SKM-1 (cell line): ENCODE data around the gene ARL6IP4.

Experiments
- DNase-seq: peaks from one replicate; lab custom pipeline; 2025; ENCODE audit not compliant: unreplicated experiment; lab: John Stamatoyannopoulos, UW

ARL6IP4 gene

DNA sequence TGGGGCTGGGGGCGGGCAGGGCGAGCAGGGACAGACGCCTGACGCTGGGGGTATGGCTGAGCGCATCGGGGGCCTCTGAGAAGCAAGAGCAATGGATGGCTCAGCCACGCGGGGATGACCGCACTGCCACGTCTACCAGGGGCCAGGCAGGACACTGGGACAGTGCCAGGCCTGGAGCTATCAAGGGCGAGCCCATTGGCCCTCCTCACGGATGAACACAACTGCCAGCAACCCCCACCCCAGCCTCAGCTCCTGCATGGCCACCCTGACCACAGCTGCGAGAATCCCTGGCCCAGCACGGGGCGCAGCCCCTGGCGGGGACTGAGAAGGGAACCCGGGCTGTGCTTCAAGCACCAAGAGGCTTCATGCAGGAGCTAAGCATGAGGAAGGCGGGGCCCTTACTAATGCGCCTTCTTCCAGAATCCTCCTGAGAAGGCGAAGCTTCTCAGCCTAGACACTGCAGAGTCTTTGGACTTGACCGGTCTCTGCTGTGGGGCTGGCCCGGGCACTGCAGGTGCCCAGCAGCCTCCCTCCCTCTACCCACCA lies 9.5 kb downstream of the ARL6IP4 start:
- no peak for DNase-seq

DNA sequence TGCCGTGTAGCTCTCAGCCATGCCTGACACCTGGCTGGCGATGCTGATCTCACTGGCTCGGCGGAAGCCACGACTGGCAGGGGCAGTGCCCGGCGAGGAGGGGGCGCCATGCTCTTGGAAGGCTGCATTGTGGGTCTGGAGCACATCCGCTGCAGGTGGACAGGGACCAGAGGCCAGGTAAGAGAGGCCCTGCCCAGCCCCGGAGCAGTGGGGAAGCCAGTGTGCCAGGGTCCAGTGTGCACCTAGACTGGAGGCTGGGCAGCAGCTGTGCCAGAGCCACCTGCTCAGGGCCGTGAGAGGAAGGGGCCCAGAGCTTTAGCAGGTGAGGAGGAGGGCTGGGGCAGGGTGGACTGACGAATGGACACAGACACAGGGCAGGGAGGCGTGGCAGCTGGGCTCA lies 10.1 kb downstream of the ARL6IP4 start:
- no peak for DNase-seq

DNA sequence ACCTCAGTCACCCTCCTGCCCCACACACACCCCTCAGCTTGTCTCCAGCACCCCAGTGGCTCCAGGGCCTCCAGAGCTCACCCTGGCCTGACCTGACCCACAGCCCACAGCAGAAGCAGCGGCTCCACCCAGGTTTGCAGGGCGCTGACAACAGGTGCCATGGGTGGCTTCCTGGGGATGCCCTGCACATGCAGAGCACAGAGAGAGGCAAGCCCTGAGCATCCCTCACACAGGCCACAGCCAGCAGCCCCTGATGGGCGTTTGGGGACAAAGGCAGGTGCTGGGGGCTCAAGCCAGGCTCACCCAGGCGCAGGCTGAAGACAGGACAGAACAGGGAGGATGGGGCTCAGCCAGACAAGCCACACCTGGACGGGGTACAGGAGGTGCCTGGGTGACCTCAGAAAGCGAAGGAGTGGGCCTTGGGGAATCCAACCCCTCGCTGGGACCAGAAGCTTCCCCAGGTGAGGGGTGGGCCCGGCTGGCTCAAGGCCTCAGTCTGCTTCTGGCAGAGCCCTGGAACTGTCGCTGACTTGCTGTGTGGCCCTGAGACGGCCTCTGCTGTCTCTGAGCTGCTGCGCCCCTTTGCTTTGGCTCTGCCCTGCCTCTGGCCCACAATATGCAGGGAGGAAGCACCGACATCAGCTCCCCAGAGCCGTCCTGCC lies 10.6 kb downstream of the ARL6IP4 start:
- no peak for DNase-seq

GRCh38 chr12:122991623-122992275 lies 11.3 kb downstream of the ARL6IP4 start:
- no peak for DNase-seq

DNA sequence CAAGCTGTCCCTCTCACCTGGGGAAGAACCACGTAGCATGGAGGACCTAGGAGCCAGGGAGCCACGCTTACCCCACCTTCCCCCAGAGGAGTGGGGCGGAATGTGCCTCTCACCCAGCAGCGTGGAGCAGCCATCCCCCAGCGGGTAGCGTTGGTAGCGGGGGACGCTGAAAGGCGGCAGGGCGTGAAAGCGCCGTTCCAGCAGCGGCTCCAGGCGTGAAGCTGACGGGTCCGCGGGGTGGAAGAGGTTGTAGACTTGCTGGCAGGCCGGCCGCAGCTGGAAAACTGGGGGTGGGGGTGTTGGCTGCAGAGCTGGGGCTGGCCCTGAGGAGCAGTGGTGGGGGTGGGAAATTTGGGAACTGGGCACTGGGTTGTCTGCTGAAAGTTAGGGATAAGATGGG lies 11.9 kb downstream of the ARL6IP4 start:
- DNase-seq: no peak

GRCh38 chr12:122994140-122994675 lies 13.7 kb downstream of the ARL6IP4 start:
- no peak for DNase-seq

DNA sequence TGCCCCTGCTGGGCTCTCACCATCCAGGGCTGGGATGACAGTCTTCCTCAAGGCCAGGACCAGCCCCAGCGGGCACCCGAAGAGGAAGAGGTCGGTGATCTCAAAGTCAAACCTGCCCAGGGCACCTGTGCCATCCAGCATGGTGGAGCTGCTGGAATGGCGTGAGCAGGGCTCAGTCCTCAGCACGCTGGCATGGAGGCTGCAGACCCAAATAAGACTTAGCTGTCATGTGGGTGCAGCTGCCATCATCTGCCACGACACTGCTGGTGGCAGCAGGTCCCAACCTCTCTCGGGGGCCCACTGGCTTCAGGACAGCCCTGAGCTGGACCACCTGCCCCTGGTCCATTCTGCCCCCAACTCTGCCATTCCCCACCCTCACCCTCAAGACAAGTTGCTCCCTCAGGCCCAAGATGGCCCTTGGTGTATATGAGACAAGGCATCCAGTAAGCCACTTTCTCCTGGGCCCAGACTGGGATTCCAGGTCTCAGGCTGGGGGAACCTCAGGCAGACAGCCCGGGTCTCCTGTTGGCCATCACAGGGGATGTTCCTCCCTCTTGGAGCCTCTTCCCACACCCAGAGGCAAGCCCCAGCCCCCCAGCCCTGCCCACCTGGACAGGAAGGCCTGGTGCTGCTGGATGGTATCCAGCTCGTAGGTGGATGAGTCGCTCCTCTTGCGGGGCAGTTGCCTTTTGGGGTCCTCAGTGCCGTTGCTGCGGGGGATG lies 14.5 kb downstream of the ARL6IP4 start:
- no peak for DNase-seq

DNA sequence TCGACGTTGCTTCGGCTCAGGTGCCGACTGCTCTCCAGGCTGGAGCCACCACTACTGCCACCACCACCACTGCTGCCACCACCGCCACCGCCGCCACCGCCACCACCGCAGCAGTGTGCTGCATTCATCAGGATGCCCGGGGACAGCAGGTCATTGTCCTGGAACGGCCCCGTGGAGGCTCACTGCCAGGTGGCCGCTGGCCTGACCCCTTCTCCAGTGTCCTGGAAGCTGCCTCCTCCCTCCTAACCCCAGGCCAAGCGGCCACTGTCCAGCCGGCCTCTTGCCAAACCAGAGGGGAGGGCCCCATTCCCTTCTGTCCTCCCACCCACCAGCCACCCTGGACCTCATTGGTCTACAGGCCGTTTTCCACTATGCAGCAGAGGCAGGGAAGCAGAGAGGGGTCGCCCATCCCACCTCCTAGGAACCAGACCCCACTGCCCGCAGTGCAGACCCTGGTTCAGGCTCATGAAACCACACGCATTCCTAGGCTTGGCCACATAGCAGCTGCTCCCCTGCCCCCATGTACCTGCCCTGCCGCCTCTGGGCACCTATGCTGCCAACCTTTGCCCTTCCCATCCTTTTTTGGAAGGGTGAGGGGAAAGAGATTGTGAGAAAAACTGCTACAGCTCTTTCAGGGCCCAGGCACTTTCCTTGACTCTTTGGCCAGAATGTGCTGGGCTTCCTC lies 15.2 kb downstream of the ARL6IP4 start:
- no peak for DNase-seq

GRCh38 chr12:122996188-122996601 lies 15.7 kb downstream of the ARL6IP4 start:
- no peak for DNase-seq

DNA sequence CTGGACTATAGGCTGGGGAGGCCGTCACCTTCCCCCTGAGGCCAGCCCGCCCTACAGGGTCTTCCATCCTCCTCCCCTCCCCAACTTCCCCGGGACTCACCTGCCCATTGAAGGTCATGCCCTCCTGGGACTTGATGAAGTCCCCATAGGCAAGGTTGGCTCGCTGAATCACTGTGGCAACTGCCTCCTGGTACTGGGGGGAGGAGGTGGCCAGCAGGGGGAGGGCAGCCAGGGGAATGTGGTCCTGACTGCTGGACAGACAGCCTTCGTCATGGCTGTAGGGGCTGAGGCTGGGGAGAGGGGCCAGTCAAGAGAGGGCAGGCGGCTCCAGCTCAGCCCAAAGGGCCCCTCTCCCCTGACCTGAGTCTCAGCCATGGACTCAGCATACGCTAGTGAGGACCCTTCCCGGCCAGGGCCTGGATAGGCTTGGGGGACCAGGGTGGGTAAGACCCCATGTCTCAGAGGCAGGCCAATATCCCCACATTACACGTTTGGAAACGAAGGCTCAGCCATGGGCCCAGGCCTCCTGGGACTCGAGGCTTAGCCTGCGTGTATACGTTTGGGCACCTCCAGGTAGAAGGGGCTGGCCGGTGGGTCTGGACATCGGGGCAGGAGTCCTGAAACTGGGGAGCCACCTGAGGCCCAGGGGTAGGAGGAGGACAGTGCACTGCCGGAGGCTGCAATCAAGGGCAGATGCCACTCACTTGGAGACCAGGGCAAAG lies 16.3 kb downstream of the ARL6IP4 start:
- DNase-seq: no peak

GRCh38 chr12:122997343-122998250 lies 17.1 kb downstream of the ARL6IP4 start:
- no peak for DNase-seq

DNA sequence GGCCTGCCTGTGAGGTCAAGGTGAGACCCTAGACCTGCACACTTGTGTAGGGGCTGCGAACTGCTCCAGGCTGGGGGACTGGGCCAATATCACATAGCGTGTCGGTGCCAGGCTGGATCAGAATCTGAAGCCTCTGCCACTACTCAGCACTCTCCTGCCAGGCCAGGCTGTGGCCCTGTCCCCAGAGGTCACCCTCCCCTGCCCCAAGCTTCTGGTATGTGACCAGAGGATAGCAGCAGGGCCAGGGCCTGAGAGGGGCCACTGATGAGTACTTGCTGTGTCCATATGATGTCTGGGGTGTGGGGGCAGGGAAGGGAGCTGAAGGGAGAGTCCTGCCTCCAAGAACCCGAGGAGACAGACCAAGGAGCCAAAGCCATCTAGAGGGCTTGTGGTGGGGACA lies 17.8 kb downstream of the ARL6IP4 start:
- DNase-seq: no peak

- DNase-seq: no peak
Observed at GRCh38 chr12:122999196-122999946, 18.9 kb downstream of the ARL6IP4 start.

DNA sequence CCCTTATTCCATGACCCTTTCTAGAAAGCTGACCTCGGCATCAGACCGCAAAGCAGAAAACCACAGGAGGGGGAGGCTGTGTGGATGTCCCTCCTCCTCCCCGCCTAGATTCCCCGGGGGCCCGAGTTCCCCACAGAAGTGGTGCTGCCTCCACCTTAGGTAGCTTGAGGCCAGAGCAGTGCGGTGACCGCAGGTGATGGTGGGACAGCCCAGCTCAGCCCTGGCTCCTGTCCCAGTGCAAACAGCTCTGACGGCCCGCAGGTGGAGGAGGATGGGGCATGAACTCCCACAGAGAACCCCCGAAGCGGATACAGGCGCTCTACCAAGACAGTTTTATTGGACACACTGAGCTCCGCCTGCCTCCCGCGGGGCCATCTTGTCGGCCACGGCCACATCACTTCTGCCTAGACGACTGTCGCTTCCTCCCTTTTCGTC lies 19.5 kb downstream of the ARL6IP4 start:
- DNase-seq: no peak

DNA sequence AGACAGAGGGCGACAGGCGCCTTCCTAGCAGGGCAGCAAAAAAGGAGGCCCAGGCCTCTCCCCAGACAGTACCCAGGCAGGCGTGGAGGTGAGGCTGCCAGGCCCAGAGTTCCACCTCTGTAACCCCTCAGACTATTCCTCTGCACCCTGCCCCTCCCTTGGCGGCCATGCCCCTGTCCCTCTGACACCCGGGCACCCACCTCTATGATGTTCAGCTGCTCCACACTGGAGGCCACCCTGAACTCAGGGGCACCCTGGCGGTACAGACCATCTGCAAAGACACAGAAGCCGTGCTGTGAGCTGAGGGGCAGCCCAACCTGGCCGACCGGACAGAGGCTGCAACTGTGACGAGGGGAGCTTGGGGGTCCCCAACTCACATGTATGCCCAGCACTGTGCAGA lies 20.1 kb downstream of the ARL6IP4 start:
- DNase-seq: no peak

DNA sequence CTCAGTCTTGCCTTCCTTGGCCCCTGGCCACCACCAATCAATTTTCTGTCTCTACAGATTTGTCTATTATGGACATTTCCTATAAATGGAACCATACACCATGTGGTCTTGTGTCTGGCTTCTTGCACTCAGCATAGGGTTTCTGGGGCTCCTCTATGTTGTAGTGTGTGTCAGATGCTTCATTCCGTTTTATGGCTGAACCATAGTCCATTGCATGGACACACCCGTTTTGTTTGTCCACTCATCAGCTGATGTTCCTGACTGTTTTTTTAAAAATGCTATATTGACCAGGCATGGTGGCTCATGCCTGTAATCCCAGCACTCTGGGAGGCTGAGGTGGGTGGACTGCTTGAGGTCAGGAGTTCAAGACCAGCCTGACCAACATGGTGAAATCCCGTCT lies 21.0 kb downstream of the ARL6IP4 start:
- DNase-seq: no peak

DNA sequence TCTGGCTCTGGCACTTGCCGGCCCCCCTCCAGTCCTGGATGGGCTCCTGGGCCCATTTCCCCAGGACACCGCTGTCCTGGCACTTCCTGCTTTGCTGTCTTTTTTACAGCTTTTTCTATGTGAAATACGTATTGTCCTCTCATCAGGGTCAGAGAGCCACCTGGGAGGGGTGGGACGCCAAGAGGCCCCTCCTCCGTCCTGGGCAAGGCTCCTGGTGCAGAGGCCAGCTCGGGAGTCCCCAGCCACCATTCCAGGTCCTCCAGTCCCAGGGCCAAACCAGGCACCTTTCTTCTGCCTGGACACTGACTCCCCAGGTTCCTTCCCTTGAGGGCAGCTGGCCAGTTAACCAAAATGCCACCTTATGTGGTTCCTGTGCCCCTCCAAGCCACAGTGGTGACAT lies 22.8 kb downstream of the ARL6IP4 start:
- DNase-seq: no peak

DNA sequence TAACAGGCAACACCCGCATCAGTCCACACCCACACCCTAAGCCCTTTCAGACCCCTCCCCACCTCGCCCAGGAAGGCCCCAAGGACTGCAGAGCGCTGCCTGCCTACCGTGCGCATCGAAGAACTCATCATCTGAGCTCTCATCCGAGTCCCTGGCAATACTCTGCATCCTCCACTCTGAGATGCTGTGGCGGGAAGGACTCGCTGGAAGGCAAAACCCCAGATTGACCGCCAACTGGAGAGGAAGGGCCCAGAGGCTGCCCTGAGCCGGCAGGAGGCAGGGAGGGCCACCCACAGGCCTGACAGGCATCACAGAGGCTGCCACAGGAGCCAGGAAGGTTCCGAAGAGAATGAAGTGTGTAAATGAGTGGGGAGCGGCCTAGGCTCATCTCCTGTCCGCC lies 23.8 kb downstream of the ARL6IP4 start:
- DNase-seq: no peak
